Measurements from ENCODE around the gene PTTG1IP.

- TF ChIP-seq CTCF (IDR thresholded peaks at IDR 0.05; ENCODE audit: borderline replicate concordance, extremely low read depth, low read length, poor library complexity, severe bottlenecking) (no peak), EZH2 (IDR thresholded peaks at IDR 0.05; ENCODE audit: borderline replicate concordance, low read depth, low read length, severe bottlenecking) (no peak)
Observed at GRCh38 chr21:44868707-44869106, 4.8 kb downstream of the PTTG1IP start.
